GM12878 (cell line): Measurements from ENCODE around the gene VSTM5. TPM values are rescaled to one million over a fixed set of nuclear protein-coding genes. Genes with fewer than 3 reads are reported as not detected.

ENCODE experiments used
- ATAC-seq: fragments of 200-7000 bp; cut with Tn5 transposase; 3 replicates; pipeline ENCODE4 v1.9.1; 2020; ENCODE audit warnings: mild to moderate bottlenecking, moderate library complexity
- BruUV-seq: library from RNA; stranded (reverse); fragments of 400-500 nt; replicated peaks from 2 replicates; lab custom pipeline; 2021; lab: Mats Ljungman, UMichigan
- CTCF ChIA-PET: fragments of 300-600 bp; sonication (Branson Sonifier 250); formaldehyde crosslinking; extraction: SDS; loops from one replicate; lab custom pipeline; 2021; ENCODE audit warnings: inconsistent platforms; lab: Yijun Ruan, JAX
- POLR2A ChIA-PET: fragments of 350-600 bp; formaldehyde crosslinking; extraction: SDS; loops from one replicate; lab custom pipeline; 2021; ENCODE audit warnings: inconsistent platforms; lab: Charles Lee
- RAD21 ChIA-PET: fragments of 300-600 bp; sonication (Branson Sonifier 250); formaldehyde crosslinking; loops from one replicate; lab custom pipeline; 2023; ENCODE audit warnings: antibody characterized with exemption; ENCODE audit not compliant: unreplicated experiment; lab: Charles Lee
- SMC1A ChIA-PET: fragments of 300-600 bp; sonication (Branson Sonifier 250); formaldehyde crosslinking; loops from one replicate; lab custom pipeline; 2023; ENCODE audit not compliant: unreplicated experiment, uncharacterized antibody; lab: Charles Lee
- DNase-seq: peaks from one replicate; pipeline ENCODE4 v3.0.0-alpha.2; 2011; ENCODE audit warnings: low read depth, low spot score
- FAIRE-seq: peaks from 3 replicates; lab custom pipeline; 2011; peaks lifted over from hg19 to GRCh38; lab: Jason Lieb, UNC
- H2AFZ ChIP-seq: 2 replicates; pipeline ENCODE4 v1.6.0; 2011; ENCODE audit warnings: low read depth, low read length, control low read depth; ENCODE audit not compliant: control insufficient read depth
- H3K27ac ChIP-seq: 2 replicates; pipeline ENCODE4 v1.5.1; 2011; ENCODE audit warnings: control low read depth; ENCODE audit not compliant: control insufficient read depth, insufficient read depth
- H3K27me3 ChIP-seq, 2 experiments: replicated peaks in 1 of 2; 2 replicates each; pipeline versions ENCODE4 v1.6.0 to v1.6.1; 2011; ENCODE audit warnings: low read length in 1 of 2; ENCODE audit not compliant: control insufficient read depth in 2 of 2, insufficient read depth in 2 of 2
- H3K36me3 ChIP-seq, 2 experiments: 2 replicates each; pipeline ENCODE4 v1.5.1; 2011; ENCODE audit warnings: low read length in 1 of 2; ENCODE audit not compliant: control insufficient read depth in 2 of 2, insufficient read depth in 2 of 2
- H3K4me1 ChIP-seq: 2 replicates; pipeline ENCODE4 v1.6.1; 2011; ENCODE audit warnings: mild to moderate bottlenecking, low read length, moderate library complexity, mixed read lengths; ENCODE audit not compliant: control insufficient read depth, insufficient read depth
- H3K4me2 ChIP-seq: 2 replicates; pipeline ENCODE4 v1.6.0; 2011; ENCODE audit warnings: control low read depth; ENCODE audit not compliant: control insufficient read depth, insufficient read depth
- H3K4me3 ChIP-seq: fragments of 200-600 bp; sonication (generic); 2 replicates; pipeline ENCODE4 v1.5.1; 2016
- H3K79me2 ChIP-seq: 2 replicates; pipeline ENCODE4 v1.6.0; 2011; ENCODE audit warnings: low read length; ENCODE audit not compliant: control insufficient read depth, insufficient read depth
- H3K9ac ChIP-seq: 2 replicates; pipeline ENCODE4 v1.8.0; 2011; ENCODE audit warnings: low read length, control low read depth, mixed read lengths; ENCODE audit not compliant: control insufficient read depth, insufficient read depth
- H3K9me3 ChIP-seq: replicated peaks from 3 replicates; pipeline ENCODE4 v1.5.1; 2011; ENCODE audit warnings: mild to moderate bottlenecking, low read length; ENCODE audit not compliant: control insufficient read depth, insufficient read depth
- H4K20me1 ChIP-seq: 2 replicates; pipeline ENCODE4 v1.6.0; 2011; ENCODE audit not compliant: control insufficient read depth, insufficient read depth
- BHLHE40 ChIP-seq, 2 experiments: fragments of 450-650 bp in 1 of 2; IDR thresholded peaks; 2 replicates each; pipeline ENCODE4 v1.6.1; 2011 to 2017; ENCODE audit warnings: low read depth in 2 of 2, borderline replicate concordance in 1 of 2, improper control_type of control experiment in 1 of 2, low read length in 1 of 2, mild to moderate bottlenecking in 1 of 2
- JUND ChIP-seq: IDR thresholded peaks from 2 replicates; pipeline ENCODE4 v1.6.1; 2012; ENCODE audit warnings: low read depth, mild to moderate bottlenecking, low read length, improper control_type of control experiment, moderate library complexity
- NR2C1 ChIP-seq: fragments of 450-650 bp; IDR thresholded peaks from 2 replicates; pipeline ENCODE4 v1.6.1; 2017; ENCODE audit warnings: antibody characterized with exemption, mild to moderate bottlenecking, moderate library complexity
- POU2F2 ChIP-seq: IDR thresholded peaks from 3 replicates; pipeline ENCODE4 v1.6.1; 2011; ENCODE audit warnings: low read depth, mild to moderate bottlenecking, low read length, borderline replicate concordance
- SMARCA5 ChIP-seq: fragments of 450-650 bp; IDR thresholded peaks from 2 replicates; pipeline ENCODE4 v1.6.1; 2017; ENCODE audit warnings: mild to moderate bottlenecking
- ZNF217 ChIP-seq: fragments of 450-650 bp; IDR thresholded peaks from 2 replicates; pipeline ENCODE4 v1.6.1; 2017; ENCODE audit warnings: antibody characterized with exemption, mild to moderate bottlenecking
- WGBS: methylation state at CpG from one replicate; pipeline ENCODE4 v1.1.6; 2016; ENCODE audit warnings: low lambda C conversion rate; ENCODE audit not compliant: insufficient replicate concordance, insufficient coverage; ENCODE audit errors: missing lambda C conversion rate; 5-methylcytosine and 5-hydroxymethylcytosine counted together
- in situ Hi-C: fragments of 300-500 bp; cut with MboI; formaldehyde crosslinking; loops from 9 replicates; pipeline ENCODE4 v1.14.3; 2018; ENCODE audit warnings: mixed read lengths
- intact Hi-C: fragments of 100-400 bp; cut with micrococcal nuclease; formaldehyde crosslinking; loops from one replicate; pipeline ENCODE4 v1.14.2; 2022; ENCODE audit not compliant: unreplicated experiment
- polyA plus RNA-seq, 11 experiments: library from polyadenylated mRNA; depleted of rRNA in 4 of 11; unstranded in 6 of 11; stranded (reverse) in 5 of 11; fragments of >200 nt; fragmentation: Nextera tagmentation in 4 of 11; fragmentation: Illumina TruSeq in 1 of 11; extraction: Ambion mirVana in 4 of 11; extraction: Trizol in 1 of 11; gene quantifications; 1 replicate in 1 of 11; 2 replicates in 10 of 11; pipeline versions ENCODE4 v1.2.1 to v1.2.3, GENCODE V29; 2011 to 2016; ENCODE audit warnings: inconsistent platforms in 2 of 11, missing spikeins in 2 of 11, low read depth in 1 of 11
- total RNA-seq, 4 experiments: library from RNA; depleted of rRNA in 3 of 4; stranded (reverse); fragments of >200 nt in 3 of 4; fragmentation: Illumina TruSeq in 1 of 4; extraction: Trizol in 1 of 4; gene quantifications; 2 replicates each; pipeline versions ENCODE4 v1.2.1 to v1.2.3, GENCODE V29; 2013 to 2021
- TF ChIP-seq, protein P1 (sequence below): fragments of 450-650 bp; IDR thresholded peaks from 2 replicates; pipeline ENCODE4 v1.6.1; 2018; ENCODE audit warnings: mild to moderate bottlenecking, low read depth, moderate library complexity; ENCODE audit not compliant: partially characterized antibody

Gene VSTM5
- total and polyA plus RNA-seq, 10 of the 15 experiments (the other 5 are each of a cell fraction or from before 2014, with no cell fraction given) = not detected

DNA sequence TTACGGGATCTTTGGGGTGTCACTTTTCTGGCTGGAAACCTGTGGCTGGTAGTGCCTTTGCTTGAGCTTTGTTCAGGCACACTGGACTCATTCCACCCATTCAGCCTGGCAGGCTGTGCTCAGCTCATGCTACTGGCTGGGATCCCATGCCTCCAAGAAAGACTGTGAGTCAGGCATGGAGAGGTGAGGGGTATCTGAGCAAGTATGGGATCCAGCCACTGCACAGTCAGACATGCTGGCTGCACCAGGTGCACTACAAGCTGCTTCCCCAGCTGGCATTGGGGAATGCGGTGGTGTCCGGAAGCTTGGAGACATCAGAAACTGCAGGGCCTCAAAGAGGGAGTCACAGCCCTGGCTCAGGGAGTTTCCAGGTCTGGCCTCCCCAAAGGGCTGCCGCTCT is 78.3 kb downstream of the VSTM5 start:
- no peak overlapping the region for H3K4me2 ChIP-seq
- no peak overlapping the region for H3K9ac ChIP-seq
- no peak for FAIRE-seq
- RAD21 ChIA-PET = no interaction called here
- SMC1A ChIA-PET = interaction anchor here (1.1 kb wide), 1 partner anchor 11 kb away, joined by 3 read pairs; no protein-coding TSS in a partner anchor
- H3K9me3 ChIP-seq = peaks cover 4% of the 10 kb centered on the region; the same call in 2 of the 3 replicates
- no peaks in the 10 kb centered on the region for H3K36me3 ChIP-seq
- intact Hi-C loops (no loop called here), in situ Hi-C loops (no loop called here)
- no peaks in the 10 kb centered on the region for H3K79me2 ChIP-seq
- H4K20me1 ChIP-seq = no peaks in the 10 kb centered on the region
- no peaks in the 10 kb centered on the region for H3K4me1 ChIP-seq
- H2AFZ ChIP-seq = no peak overlapping the region
- no peaks in the 10 kb centered on the region for H3K27me3 ChIP-seq
- ATAC-seq = no peak
- no peak for DNase-seq
- WGBS = 95% methylated on average over 4 of the region's 4 CpGs
- no TSS peak for BruUV-seq
- CTCF ChIA-PET = interaction anchor here (1.4 kb wide), 1 partner anchor 12 kb away, joined by 4 read pairs; the partner anchor contains the start of gene MED17
- POLR2A ChIA-PET = no interaction called here
- no peak for TF ChIP-seq NR2C1
- TF ChIP-seq, protein P1, sequence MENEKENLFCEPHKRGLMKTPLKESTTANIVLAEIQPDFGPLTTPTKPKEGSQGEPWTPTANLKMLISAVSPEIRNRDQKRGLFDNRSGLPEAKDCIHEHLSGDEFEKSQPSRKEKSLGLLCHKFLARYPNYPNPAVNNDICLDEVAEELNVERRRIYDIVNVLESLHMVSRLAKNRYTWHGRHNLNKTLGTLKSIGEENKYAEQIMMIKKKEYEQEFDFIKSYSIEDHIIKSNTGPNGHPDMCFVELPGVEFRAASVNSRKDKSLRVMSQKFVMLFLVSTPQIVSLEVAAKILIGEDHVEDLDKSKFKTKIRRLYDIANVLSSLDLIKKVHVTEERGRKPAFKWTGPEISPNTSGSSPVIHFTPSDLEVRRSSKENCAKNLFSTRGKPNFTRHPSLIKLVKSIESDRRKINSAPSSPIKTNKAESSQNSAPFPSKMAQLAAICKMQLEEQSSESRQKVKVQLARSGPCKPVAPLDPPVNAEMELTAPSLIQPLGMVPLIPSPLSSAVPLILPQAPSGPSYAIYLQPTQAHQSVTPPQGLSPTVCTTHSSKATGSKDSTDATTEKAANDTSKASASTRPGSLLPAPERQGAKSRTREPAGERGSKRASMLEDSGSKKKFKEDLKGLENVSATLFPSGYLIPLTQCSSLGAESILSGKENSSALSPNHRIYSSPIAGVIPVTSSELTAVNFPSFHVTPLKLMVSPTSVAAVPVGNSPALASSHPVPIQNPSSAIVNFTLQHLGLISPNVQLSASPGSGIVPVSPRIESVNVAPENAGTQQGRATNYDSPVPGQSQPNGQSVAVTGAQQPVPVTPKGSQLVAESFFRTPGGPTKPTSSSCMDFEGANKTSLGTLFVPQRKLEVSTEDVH = no peak
- TF ChIP-seq, all 136 proteins: peak for 0
- Histone ChIP-seq H3K4me3 (no peak overlapping the region), H3K27ac (no peak overlapping the region)

DNA sequence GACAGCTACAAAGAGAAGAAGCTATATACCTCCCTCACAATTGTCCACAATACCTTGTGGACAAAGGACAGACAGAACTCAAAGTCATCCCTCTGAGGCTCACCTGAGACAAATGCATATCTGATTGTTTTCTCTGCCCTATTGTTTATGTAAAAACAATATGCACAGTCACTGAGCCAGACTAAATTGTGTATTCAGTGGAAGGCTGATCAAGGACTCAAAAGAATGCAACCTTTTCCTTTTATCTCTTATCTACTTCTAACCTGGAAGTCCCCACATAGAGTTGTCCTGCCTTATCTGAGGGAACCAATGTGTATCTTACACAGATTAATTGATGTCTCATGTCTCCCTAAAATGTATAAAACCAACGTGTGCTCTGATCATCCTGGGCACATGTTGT is 80.3 kb downstream of the VSTM5 start:
- no peak for ATAC-seq
- Histone ChIP-seq H3K79me2 (no peaks in the 10 kb centered on the region), H3K9me3 (peaks cover 6% of the 10 kb centered on the region), H3K4me2 (no peak overlapping the region), H3K9ac (no peak overlapping the region), H3K36me3 (no peaks in the 10 kb centered on the region), H2AFZ (no peak overlapping the region), H3K27me3 (no peaks in the 10 kb centered on the region), H3K4me1 (no peaks in the 10 kb centered on the region), H4K20me1 (no peaks in the 10 kb centered on the region), H3K4me3 (no peak overlapping the region), H3K27ac (no peak overlapping the region)
- ChIA-PET CTCF (no interaction called here), POLR2A (interaction anchor here (0.9 kb wide), 1 partner anchor 29 kb away, joined by 3 read pairs; the partner anchor contains the start of genes C11orf54 and TAF1D), SMC1A (no interaction called here), RAD21 (no interaction called here)
- FAIRE-seq = no peak
- intact Hi-C loops (no loop called here), in situ Hi-C loops (no loop called here)
- WGBS = 36% methylated on average over 1 of the region's 1 CpG
- BruUV-seq = no TSS peak
- no peak for DNase-seq
- TF ChIP-seq NR2C1 (no peak), BHLHE40 (IDR thresholded peaks at IDR 0.05; ENCODE audit: borderline replicate concordance in 1 of 2, low read depth in 2 of 2, low read length in 1 of 2) (no peak), SMARCA5 (no peak), ZNF217 (no peak), JUND (no peak), POU2F2 (no peak)
- TF ChIP-seq, protein P1 = no peak
